Lower leg skin (tissue), 3 donors: ENCODE measurements around the gene YWHAG.

Experiments
- POLR2A ChIP-seq, 2 donors: fragments of 450-650 bp; IDR thresholded peaks; one replicate each; pipeline ENCODE4 v1.6.1; 2016 to 2017; ENCODE audit warnings: antibody characterized with exemption in 2 of 2, mild to moderate bottlenecking in 1 of 2, moderate library complexity in 1 of 2
- TF ChIP-seq, protein P1 (sequence below), 3 donors: fragments of 450-650 bp; IDR thresholded peaks; one replicate each; pipeline ENCODE4 v1.5.1; 2016; ENCODE audit warnings: antibody characterized with exemption in 3 of 3, mild to moderate bottlenecking in 3 of 3, moderate library complexity in 2 of 3

- TF ChIP-seq, protein P1, sequence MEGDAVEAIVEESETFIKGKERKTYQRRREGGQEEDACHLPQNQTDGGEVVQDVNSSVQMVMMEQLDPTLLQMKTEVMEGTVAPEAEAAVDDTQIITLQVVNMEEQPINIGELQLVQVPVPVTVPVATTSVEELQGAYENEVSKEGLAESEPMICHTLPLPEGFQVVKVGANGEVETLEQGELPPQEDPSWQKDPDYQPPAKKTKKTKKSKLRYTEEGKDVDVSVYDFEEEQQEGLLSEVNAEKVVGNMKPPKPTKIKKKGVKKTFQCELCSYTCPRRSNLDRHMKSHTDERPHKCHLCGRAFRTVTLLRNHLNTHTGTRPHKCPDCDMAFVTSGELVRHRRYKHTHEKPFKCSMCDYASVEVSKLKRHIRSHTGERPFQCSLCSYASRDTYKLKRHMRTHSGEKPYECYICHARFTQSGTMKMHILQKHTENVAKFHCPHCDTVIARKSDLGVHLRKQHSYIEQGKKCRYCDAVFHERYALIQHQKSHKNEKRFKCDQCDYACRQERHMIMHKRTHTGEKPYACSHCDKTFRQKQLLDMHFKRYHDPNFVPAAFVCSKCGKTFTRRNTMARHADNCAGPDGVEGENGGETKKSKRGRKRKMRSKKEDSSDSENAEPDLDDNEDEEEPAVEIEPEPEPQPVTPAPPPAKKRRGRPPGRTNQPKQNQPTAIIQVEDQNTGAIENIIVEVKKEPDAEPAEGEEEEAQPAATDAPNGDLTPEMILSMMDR (IDR thresholded peaks at IDR 0.05) = no peak
- no peak for TF ChIP-seq POLR2A (IDR thresholded peaks at IDR 0.05)
Measured at GRCh38 chr7:76357475-76358010, 1.2 kb downstream of the YWHAG start.
